Measurements from ENCODE around the gene TM9SF3.
"Not testable (repeated sequence)": the region's sequence is repeated elsewhere in the genome, so short reads cannot be mapped to it uniquely, and the experiment has no call there.

TM9SF3 gene

DNA sequence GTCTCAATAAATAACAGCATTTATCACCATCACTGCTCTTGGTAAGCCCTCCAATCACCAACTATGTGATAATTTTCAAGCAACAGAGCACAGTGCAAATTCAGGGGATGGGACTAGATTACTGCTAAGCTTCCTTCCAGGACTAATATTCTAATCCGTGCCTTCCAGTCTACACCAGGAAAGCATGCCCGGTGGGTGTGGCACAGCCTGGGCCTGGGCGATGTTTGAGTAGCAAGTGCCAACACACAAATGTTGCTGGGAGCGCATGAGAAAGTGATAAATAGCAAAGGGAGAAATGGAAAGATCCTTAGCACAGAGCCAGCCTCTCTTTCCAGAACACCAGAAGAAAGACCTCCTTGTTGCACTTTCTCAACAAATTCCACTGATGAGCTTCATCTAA lies 13.5 kb upstream of the TM9SF3 start:
- no peak for DNase-seq (ENCODE audit: low read depth in 2 of 2)

DNA sequence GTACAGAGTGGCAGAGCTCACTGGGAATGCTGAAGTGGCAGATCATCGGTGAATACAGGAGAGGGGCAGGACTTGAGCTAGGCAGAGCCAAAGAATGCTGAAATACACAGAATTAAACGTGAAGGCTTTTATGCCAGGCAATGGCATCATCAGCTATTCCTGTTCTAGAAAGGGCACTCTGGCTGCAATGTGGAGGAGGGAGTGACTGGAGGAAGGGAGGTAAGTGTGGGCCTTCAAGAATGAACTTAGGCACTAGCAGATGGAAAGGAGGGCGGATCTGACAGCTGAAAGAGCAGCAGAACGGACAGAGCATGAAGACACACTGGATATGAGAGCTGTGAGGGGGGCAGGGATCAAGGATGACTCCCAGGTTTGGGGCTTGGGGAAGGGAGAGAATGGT lies 12.0 kb upstream of the TM9SF3 start:
- DNase-seq (ENCODE audit: low read depth in 2 of 2) = no peak

DNA sequence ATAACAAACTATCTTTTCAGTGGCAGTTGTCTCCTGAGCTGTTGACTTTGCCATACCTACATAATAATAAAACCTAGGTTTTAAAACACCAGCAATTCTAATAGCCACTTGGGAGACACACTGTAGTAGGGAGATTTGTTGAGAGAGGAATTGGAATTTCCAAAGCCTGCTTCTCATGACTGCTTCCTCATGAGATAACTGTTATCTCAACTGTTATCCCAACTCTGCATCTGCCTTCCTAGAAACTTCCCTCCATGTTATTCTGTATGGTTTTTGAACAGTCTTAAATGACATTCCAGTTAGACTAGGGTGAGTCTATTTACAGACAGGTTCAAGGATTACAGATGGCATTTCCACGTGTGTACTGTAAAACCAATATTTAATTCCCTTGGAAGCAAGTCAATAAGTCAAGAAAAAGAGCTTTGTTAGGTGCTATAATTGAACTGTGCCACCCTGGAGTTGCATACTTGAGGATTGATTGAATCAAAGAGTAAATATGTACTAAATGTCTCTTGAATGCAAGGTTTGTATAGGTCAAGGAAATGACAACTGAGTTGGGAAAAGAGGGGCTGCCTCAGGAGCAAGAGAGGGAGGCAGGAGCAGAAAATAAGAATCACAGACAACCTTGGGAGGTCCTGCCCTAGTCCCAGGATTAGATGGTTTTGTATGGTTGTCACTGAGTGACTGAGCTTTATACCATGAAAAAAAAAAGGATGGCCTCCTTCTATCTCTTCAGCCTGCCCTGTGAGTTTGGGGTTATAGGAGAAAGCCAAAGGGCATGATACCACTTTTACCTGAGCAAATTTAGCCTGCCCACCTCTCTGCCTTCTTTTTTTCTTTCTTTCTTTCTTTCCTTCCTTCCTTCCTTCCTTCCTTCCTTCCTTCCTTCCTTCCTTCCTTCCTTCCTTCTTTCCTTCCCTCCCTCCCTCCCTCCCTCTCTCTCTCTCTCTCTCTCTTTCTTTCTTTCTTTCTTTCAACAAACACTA lies 9.9 kb upstream of the TM9SF3 start:
- no peak for DNase-seq (ENCODE audit: low read depth in 2 of 2)

DNA sequence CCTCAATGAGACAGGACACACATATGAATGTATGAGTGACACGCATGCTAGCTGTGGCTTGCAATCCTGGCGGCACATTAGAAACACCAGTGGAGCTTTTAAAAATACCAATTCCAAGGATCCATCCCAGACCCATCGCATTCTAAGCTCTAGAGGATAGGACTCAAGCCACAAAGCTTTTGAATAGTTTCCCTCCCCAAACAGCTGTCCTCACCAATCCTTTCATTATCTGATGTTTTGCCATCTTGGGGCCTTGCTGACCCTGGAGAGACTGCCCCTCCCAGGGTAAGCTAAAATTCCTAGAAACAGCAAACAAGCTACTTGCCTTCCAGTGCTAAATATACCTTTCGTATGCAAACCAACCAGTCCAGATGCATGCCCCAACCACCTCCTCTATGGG lies 8.9 kb upstream of the TM9SF3 start:
- DNase-seq (ENCODE audit: low read depth in 2 of 2) = no peak

DNA sequence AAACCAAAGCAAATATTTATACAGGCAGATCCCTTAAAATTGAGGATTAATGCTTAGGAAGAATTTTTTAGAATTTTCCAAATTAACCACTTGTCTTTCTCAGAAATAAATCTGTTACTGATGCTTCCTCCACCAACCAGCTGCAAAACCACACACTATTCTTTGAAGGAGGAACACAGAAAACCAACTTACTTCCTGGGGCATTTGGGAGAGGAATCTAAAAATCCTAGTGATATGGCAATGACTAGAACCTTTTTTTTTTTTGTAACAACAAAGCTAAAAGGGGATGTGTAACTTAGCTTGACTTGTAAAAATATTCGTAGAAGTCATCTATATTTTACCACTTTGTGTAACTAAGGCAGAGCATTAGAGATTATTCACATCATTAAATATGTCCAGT lies 5.1 kb upstream of the TM9SF3 start:
- DNase-seq (ENCODE audit: low read depth in 2 of 2) = no peak

DNA sequence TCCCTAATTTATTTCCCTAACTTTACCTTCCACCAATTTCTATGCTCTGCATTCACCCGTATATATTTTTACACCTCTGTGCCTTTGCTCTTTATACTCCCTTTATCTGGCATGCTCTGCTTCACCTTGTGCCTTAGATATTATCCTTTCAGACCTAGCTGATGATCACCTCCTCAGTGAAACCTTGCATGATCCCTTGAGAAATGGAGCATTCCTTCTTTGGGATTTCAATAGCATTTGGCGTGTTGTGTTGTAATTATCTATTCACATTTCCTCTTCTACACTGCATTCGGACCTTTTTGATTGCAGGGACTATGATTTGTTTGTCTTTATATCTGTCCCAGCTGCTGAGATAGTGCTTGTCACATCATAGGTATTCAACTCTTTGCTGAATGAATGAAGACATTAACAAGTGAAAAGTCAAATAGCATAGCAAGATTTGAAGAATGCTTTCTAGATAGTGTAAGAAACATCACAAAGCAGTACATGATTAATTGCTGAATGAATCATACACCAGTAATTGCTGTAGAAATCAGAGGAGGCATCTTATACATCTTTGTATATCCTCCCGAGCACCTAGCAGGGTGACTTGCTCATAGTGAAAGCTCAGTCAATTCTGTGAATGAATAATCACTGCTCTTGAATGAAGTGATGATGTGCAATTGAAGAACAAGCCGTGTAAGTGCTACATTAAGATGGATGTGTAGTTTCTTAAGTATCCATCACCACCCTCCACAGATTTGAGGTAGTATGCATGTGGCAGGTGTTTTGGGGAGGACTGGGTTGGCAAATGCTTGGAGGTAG lies 2.0 kb upstream of the TM9SF3 start:
- DNase-seq (ENCODE audit: low read depth in 2 of 2) = no peak

DNA sequence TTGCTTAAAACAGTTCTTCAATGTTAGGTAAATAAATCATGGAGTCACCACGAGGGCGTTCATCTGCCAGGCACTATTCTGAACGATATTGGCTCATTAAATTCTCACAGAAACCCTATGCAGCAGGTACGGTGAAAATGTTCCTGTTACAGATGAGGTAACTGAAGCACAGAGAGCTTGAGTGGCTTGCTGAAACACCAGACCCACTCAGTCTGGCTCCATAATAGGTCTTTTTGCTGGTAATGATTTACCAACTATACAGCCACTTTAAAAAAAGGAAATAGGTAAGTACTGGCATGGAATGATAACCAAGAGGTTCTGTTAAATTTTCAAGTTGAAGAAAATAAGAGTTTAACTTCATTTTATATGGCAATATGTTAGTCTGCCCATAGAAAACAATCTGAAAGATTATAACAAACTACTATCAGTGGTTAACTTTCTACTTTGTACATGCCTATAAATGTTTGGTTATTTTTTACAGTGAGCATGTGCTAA lies 1.3 kb upstream of the TM9SF3 start:
- no peak for DNase-seq (ENCODE audit: low read depth in 2 of 2)

DNA sequence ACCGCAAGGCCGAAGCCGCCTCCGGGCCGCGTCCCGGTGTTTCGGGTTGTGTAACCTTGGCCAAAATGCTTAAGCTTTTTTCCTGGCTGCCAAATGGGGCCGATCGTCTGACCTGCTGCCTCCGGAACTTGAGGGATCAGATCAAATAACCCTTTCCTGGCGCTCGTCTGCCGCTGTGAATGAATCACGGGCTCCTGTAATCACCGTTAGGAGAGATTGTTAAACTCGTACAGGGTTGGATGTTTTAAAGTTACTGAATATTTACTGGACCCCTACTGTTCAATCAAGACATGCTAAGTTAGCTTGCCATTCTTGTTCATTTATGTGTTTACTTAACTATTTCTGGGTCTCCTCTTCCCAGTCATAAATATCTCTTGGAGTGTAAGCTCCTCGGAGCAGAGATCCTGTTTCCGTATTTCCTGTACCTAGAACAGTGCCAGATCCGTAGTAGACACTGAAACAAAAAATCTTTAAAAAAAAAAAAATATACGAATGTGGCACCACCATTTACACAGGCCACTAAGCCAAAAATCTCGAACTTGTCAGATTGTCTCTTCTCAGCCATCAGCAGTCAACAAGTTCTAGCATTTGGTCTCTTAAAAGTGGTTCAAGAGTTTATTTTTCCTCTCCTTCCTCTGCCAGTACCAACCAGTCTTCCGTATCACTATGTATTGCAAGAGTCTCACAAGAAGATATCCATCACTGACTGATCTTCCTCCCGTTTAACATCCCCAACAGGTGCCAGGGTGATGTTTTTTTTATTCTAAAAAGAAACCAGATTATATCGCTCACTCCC lies 650 bp upstream of the TM9SF3 start:
- peak; percentile 25 for DNase-seq (ENCODE audit: low read depth in 2 of 2)

DNA sequence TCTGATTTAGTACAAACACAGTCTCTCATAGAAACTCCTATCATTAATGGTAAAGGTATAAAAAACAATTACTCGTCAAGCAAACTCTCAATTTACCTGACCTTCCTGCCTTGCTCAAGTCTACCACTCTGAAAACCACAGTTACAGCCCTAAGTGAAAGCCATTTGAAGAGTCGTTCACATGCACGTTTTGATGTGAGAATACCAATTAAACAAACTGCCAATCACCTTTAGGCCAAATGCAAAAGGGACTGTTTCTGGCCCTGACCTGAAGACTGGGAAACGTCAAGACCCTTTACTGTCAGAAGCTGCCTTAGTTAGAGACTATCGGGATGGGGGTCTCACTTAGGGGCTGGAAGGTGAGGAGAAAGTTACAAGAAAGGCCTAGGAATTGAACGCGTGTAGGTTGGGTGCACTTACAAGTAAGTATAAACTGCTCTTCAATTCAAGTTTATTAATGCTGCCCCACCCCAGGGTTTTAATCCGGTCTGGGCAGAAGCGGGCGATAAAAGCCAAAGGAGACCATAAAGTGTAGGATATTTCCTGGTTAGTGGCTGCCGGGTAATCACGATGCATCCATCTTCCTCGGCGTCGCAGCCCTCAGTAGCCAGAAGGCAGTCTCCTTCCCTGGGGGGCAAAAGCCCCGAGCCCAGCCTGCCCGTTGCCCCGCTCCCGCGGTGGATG lies 935 bp downstream of the TM9SF3 start:
- DNase-seq (ENCODE audit: low read depth in 2 of 2) = peak in 1 of 2 donors; percentile 6

DNA sequence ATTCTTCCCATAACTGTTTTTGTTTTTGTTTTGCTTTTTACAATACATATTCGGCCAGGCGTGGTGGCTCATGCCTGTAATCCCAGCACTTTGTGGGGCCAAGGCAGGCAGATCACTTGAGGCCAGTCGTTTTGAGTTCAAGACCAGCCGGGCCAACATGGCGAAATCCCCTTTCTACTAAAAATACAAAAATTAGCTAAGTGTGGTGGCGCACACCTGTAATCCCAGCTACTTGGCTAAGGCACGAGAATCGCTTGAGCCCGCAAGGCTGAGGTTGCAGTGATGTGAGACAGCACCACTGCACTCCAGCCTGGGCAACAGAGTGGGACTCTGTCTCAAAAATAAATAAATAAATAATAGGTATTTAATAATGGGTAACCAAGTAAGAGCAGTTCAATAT lies 2.3 kb downstream of the TM9SF3 start:
- DNase-seq (ENCODE audit: low read depth in 2 of 2) = no peak

DNA sequence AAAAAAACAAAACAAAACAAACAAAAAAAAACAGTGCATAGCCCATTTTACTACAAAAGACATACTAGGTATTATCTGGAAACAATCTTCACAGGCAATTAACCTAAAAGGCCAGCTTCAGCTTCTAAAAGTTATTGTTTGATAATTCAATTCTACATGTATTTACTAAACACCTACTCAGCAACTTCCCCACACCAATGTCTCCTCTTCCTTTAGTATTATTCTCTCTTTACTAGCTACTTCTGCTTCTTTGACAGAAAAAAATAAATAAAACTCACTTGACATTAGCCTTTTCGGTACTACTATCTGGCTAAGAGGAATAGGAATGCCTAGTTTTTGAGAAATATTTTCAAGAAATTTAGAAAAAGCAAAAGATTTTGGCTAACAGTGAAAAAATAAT lies 2.8 kb downstream of the TM9SF3 start:
- no peak for DNase-seq (ENCODE audit: low read depth in 2 of 2)

DNA sequence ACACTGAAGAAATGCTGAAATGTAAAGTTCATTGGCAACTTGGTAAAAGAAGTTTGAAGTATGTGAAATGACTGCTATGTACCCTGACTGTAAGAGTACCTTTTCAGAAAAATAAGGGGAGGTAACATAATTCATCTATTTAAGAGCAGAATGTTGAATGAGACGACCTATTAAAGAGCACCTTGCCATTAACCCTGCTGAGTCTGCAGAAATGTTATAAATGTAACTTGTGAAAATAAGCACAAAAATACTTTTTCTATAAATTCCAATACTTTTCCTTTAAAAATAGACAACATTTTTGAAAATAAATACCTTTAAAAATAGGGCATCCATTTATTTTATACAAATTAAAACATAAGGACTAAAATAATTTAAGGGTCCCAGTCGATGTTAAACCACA lies 7.7 kb downstream of the TM9SF3 start:
- no peak for DNase-seq (ENCODE audit: low read depth in 2 of 2)

DNA sequence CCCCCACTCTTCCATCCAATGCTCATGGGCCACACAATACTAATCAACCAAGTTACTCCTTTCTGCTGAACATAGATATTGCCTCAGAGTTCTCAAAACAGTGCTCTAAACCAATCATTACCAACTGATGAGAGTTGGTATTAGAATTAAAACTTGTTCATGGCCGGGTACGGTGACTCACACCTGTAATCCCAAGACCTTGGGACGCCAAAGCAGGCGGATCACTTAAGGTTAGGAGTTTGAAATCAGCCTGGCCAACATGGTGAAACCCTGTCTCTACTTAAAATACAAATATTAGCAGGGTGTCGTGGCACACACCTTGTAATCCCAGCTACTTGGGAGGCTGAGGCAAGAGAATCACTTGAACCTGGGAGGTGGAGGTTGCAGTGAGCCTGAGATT lies 8.2 kb downstream of the TM9SF3 start:
- no peak for DNase-seq (ENCODE audit: low read depth in 2 of 2)

DNA sequence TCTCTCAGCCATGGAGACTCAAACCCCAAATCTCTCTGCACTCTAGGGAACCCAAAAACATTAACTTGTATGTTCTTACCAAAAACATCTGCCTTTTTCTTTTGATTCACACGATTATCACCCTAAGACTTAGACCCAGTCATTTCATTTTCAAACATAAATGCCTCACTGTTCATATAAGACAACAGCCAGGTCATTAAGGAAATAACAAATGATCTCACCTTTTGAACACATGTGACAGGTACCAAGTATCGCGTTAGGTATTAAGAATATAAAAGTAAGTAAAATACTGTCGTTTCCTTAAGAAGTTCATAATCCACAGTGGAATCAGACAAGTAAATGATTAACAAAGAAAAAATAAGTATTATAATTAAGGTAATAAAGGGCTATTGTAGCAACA lies 8.8 kb downstream of the TM9SF3 start:
- no peak for DNase-seq (ENCODE audit: low read depth in 2 of 2)

DNA sequence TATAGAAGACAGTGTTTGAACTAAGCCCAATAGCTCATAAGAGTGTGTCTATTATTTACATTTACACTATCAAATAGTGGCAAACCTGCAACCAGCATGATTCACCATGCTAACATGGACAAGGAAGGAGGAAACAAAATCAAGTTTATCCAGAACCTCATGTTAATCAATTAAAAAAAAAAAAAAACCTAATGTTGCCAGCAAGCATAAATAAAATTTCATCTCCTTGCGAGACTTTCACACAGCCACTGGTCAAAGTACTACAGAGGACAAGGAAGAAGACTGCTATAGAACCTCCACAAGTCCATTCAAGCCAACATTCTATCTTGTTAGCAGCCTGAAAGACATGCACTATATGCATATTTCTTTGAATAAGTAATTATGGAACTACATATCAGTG lies 9.7 kb downstream of the TM9SF3 start:
- no peak for DNase-seq (ENCODE audit: low read depth in 2 of 2)

DNA sequence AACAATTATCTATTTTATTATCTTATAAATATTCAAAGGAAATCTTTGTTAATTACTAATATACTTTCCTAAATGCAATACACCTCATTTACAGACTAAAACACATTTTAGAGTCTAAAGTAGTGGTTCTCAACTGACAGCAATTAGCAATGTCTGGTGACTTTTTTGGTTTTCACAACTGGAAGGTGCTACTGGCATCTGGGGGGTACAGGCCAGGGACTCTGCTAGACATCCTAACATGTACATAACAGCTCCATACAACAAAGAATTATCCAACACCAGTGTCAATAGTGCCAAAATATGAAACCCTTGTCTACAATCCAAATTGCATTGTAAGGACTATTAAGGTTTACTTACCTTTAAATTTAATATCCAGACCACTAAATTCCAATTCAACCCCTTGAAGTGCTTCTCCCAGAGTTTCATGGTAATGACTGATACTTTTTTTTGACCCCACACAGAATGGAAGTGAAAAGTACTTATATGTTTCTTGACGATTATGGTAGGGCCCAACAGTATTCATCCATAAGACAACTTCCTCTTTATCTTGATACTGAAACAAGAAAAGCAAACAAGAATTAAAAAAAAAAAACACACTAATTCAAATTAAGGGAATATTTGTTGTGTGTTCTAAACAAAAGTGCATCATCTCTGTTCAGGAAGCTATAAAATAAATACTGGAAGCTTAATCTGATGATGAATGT lies 10.4 kb downstream of the TM9SF3 start:
- no peak for DNase-seq (ENCODE audit: low read depth in 2 of 2)

DNA sequence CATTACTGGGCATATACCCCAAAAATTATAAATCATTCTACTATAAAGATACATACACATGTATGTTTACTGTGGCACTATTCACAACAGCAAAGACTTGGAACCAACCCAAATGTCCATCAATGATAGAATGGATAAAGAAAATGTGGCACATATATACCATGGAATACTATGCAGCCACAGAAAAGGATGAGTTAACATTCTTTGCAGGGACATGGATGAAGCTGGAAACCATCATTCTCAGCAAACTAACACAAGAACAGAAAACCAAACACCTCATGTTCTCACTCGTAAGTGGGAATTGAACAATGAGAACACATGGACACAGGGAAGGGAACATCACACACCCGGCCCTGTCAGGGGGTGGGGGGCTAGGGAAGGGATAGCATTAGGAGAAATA lies 12.2 kb downstream of the TM9SF3 start:
- DNase-seq (ENCODE audit: low read depth in 2 of 2) = not testable (repeated sequence)

DNA sequence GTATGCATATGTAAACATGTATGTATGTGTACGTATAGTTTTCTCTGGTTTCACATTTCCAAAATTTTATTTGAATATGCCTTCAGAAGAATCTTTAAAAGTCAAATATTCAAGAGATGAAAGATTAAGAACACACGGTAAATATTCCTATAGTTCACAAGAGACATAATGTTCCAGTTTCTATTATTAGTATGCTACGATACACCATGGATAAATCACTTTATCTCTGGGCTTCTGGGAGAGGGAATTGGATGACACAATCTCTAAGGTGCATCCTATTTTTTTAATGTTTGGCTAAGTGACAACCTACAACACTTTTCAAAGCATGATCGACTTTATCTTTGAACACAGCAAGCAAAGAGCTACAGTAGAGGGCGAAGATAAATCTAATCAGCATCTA lies 13.8 kb downstream of the TM9SF3 start:
- no peak for DNase-seq (ENCODE audit: low read depth in 2 of 2)

DNA sequence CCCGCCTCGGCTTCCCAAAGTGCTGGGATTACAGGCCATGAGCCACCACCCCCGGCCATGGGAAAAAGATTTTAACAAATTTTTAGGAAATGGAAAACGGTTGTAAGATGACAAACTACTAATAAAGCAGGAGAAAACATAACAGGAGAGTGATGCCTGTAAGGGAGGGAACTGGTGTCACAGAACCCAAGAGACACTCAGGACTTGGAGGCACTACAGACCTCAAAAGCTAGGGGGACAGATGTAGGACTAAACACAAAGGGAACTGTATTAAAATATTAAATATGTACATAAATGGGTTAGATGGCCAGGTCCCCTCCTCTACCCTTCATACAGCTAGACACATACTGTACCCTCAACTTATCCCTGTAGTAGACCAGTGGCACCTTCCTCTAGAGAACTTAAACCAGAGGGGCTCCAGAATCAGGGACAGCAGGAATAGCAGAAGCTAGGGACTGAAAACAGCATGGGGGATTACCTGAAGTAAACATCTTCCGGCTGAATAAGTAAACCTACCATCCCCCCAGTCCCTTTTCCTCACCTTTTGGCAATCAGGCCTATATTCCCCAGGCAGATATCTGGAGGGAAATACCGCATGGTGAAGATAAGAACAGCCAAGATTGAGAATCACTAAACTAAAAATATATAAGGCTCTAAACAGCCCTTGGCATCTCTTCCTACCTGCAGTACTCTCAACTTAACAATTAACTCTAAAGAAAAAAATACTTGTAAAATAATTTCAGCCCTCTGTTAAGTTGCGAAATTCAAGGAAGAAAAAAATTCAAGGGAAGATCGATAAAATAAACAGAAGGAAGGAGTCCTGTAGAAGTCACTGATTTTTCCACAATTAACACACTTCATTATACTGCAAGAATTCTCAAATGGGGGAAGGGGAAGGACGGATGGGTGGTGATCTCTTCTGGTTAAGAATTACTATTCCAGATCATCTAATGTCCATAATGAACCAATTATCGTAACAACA lies 15.5 kb downstream of the TM9SF3 start:
- no peak for DNase-seq (ENCODE audit: low read depth in 2 of 2)

All from stimulated activated CD4-positive, alpha-beta T cell treated with anti-CD3 and anti-CD28 coated beads, Interleukin-4, amount 100 ng/mL, for 48 hours (primary cell).